RWPE1 (cell line): Measurements from ENCODE around the gene RNMT.

Source experiments
- CTCF ChIA-PET: fragments of 350-600 bp; sonication (Branson Sonifier 250); formaldehyde crosslinking; extraction: SDS; loops from one replicate; lab custom pipeline; 2021; lab: Yijun Ruan, JAX
- POLR2A ChIA-PET: fragments of 400-600 bp; formaldehyde crosslinking; extraction: SDS; loops from one replicate; lab custom pipeline; 2020; ENCODE audit warnings: antibody characterized with exemption; ENCODE audit not compliant: low non-redundant PET; lab: Yijun Ruan, JAX
- DNase-seq: peaks from one replicate; pipeline ENCODE4 v3.0.0; 2012; ENCODE audit warnings: low spot score
- H3K27ac ChIP-seq: fragments of 450-650 bp; 2 replicates; pipeline ENCODE4 v1.5.1; 2017
- TF ChIP-seq, protein P1 (sequence below): fragments of 450-650 bp; conservative IDR thresholded peaks from 2 replicates; pipeline ENCODE4 v1.5.1; 2017; ENCODE audit warnings: low read depth, mild to moderate bottlenecking

RNMT gene

DNA sequence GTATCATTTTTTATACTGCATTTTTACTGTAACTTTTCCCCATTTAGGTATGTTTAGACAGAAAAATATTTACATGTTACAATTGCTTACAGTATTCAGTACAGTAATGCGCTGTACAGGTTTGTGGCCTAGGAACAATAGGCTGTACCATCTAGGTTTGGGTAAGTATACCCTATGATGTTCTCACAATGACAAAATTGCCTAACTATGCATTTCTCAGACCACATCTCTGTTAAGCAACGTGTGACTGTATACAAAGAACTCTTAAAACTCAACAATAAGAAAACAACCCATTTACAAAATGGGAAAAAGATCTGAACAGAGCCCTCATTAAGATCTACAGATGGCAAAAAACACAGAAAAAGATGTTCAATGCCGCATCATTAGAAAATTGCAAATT is 29.5 kb upstream of the RNMT start:
- H3K27ac ChIP-seq: no peak overlapping the region
- TF ChIP-seq, protein P1, sequence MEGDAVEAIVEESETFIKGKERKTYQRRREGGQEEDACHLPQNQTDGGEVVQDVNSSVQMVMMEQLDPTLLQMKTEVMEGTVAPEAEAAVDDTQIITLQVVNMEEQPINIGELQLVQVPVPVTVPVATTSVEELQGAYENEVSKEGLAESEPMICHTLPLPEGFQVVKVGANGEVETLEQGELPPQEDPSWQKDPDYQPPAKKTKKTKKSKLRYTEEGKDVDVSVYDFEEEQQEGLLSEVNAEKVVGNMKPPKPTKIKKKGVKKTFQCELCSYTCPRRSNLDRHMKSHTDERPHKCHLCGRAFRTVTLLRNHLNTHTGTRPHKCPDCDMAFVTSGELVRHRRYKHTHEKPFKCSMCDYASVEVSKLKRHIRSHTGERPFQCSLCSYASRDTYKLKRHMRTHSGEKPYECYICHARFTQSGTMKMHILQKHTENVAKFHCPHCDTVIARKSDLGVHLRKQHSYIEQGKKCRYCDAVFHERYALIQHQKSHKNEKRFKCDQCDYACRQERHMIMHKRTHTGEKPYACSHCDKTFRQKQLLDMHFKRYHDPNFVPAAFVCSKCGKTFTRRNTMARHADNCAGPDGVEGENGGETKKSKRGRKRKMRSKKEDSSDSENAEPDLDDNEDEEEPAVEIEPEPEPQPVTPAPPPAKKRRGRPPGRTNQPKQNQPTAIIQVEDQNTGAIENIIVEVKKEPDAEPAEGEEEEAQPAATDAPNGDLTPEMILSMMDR: no peak
- no peak for DNase-seq
- POLR2A ChIA-PET: no interaction called here
- CTCF ChIA-PET: no interaction called here

DNA sequence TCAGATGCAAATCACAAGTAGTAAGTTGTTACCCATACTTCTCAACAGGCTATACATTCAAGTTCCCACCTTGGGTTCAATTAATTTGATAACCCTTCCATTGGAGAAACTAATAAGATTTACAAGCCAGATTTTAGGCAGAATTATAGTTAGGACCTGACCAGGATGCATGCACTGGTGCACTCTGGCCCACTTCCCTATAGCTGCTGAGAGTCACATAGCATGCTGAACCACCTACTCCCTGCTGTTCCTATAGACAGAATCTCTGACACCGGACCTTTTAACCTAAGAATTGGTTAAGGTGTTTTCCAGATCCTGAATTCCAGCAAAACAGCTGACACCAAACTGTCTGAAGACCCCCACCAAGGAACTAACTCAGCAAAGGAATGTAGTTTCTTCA is 26.3 kb upstream of the RNMT start:
- ChIA-PET CTCF (no interaction called here), POLR2A (no interaction called here)
- DNase-seq: no peak
- TF ChIP-seq, protein P1: no peak
- no peak overlapping the region for H3K27ac ChIP-seq

DNA sequence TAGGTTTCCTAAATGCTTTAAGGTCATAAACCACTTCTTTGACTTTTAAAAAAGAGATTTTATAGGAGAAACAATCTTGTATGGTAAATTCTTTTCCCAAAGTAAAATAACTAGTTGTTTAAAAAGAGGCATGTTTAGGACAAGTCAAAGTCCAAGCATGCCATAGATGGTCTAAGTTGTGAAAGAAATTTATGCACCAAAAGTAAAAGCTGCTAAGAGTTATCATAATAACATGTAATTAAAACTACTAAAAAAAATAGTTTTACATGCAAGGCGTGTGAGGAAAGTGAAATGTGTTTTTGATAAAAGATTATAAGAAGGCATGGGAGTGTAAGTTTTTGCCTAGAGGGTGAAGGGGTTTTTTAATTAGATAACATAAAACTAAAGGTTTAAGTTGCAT is 22.6 kb upstream of the RNMT start:
- H3K27ac ChIP-seq: no peak overlapping the region
- TF ChIP-seq, protein P1: no peak
- ChIA-PET CTCF (interaction anchor here (0.6 kb wide), 1 partner anchor 705 kb away, joined by 3 read pairs; no protein-coding TSS in a partner anchor), POLR2A (no interaction called here)
- no peak for DNase-seq

DNA sequence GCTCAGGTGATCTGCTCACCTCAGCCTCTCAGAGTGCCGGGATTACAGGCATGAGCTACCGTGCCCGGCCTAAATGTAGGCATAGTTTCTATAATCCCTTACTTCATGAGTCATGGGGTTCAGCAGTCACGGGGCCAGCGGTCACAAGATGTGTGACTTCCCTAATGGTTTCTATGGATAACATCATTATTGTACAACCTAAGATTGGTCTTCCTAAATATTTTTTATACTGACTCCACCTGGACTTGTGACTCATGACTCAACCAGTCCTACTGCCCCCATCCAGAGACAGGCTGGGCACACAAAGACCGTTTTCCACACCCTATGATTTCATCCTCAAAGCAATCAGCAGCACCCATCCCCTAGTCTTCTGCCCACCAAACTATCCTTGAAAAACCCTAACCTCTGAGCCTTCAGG is 16.1 kb upstream of the RNMT start:
- TF ChIP-seq, protein P1: no peak
- ChIA-PET POLR2A (no interaction called here), CTCF (no interaction called here)
- peak; percentile 52 for DNase-seq
- peak overlapping the region; percentile 90 for H3K27ac ChIP-seq

DNA sequence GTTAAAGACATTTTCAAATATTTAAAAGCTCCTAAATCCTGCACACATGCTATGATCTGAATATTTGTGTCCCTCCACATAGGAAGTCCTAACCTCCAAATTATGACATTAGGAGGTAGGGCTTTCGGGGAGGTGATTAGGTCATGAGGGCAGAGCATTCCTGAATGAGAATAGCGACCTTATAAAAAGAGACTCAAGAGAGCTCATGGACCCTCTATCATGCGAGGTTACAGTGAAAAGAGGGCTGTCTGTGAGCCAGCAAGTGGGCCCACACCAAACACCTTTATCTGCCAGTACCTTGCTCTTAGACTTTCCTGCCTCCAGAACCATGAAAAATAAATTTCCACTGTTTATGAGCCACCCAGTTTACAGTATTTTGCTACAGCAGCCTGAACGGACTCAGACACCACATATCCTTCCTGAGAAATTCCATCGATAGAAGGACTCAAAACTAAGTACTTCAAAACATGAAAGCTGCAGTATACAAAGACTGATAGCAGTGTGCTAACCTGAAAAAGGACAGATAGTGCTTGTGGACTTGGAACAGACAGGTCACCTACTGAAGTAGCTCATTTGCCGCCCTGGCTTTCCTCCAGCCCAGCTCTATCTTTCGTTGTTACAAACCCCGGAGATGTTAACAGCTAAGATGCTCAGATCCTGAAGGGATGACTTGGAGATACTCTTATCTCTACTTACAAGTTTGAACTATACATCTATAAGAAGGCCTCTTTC is 13.9 kb upstream of the RNMT start:
- ChIA-PET CTCF (no interaction called here), POLR2A (no interaction called here)
- no peak overlapping the region for H3K27ac ChIP-seq
- DNase-seq: no peak
- TF ChIP-seq, protein P1: no peak

DNA sequence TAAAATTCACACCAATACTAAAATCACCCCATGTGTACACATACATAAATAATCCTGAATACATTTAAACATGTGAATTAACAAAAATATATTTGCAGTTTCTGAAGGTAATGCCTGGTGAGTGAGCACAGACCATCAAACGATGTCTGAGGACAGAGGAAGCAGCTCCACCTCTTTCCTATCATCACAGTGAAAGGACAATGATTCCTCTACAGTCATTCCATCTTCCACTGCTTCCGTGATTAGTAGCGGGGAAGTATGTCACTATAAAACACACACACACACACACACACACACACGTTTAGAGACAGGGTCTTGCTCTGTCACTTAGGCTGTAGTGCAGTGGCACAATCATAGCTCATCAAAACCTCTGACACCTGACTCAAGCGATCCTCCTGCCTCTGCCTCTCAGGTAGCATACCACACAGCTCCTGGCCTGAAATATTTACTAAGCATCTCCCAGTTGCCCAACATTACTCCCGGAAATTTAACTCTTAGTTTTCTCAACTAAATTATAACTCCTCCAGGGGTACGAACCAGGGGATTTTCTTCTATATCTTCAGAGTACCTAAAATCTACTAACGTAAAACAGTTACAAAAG is 12.9 kb upstream of the RNMT start:
- TF ChIP-seq, protein P1: no peak
- no peak for DNase-seq
- POLR2A ChIA-PET: no interaction called here
- CTCF ChIA-PET: no interaction called here
- no peak overlapping the region for H3K27ac ChIP-seq
